Spleen (tissue), 11 donors: ENCODE data around the gene KDM2B. TPM values are rescaled to one million over a fixed set of nuclear protein-coding genes. Genes with fewer than 3 reads are reported as not detected.

Source experiments
- microRNA-seq, 3 donors: library from miRNA; unstranded; fragments of <30 nt; microRNA quantifications; one replicate each; pipeline versions ENCODE4 to v1.1.0, GENCODE V29; 2019 to 2020
- polyA plus RNA-seq, 3 donors: library from polyadenylated mRNA; stranded (reverse); fragments of 200-250 nt; gene quantifications; one replicate each; pipeline ENCODE4 v1.2.1, GENCODE V29; 2013
- small RNA-seq, 4 donors: library from RNA; depleted of rRNA; stranded (forward); fragments of <200 nt; gene quantifications; one replicate each; pipeline ENCODE3, GENCODE V24; 2016
- total RNA-seq, 7 donors: library from RNA; depleted of rRNA in 3 of 7; stranded (reverse); fragments of >200 nt in 3 of 7; fragmentation: NEBNext Ultra II Directional in 4 of 7; extraction: Animal tissue kit (Norgen Biotek cat#: 25700) in 4 of 7; gene quantifications; one replicate each; pipeline versions ENCODE4 v1.1.0 to v1.2.1, GENCODE V29; 2016 to 2021
- donor health status: healthy with polysubstance abuse.
- donor health status: DM: no; HTN: no; CAD: no; lungs with moderate emphysema.
- donor health status: DM: no; HTN: no; CAD: no.
- donor health status: Bipolar disorder and iron deficiency.
- donor health status: healthy.
- donor health status: DM: no; HTN: no; CAD: no.
- donor health status: DM: yes; HTN: yes; CAD: no.

Gene KDM2B
- total and polyA plus RNA-seq, 10 donors: 20.8 to 56.2 (median 40.1) TPM

Small RNA genes within 50 kb of the gene (microRNA-seq; reads per million reads assigned to microRNA genes)
- gene MIR7107: 0 reads per million in 3 donors

Small RNA genes within 50 kb of the gene (small RNA-seq; reads per million reads assigned to genes)
- 0 reads per million in 4 donors for gene RNU6-1004P

Other genes starting within 250 kb of the KDM2B start
- 100 to 1,000 TPM in 6 of 7 donors, 10 to 100 TPM in 1; 97.5 to 162 (median 139) TPM for gene ANAPC5, start 228.6 kb downstream of the KDM2B start, total RNA-seq
- gene ANAPC5, start 228.6 kb downstream of the KDM2B start, polyA plus RNA-seq: 100 to 1,000 TPM; 117 to 185 (median 145) TPM
- 10 to 100 TPM; 47.3 to 62.6 (median 57.5) TPM for gene RNF34, start 180.9 kb downstream of the KDM2B start, total RNA-seq
- 10 to 100 TPM; 20.8 to 31.6 (median 23.3) TPM for gene RNF34, start 180.9 kb downstream of the KDM2B start, polyA plus RNA-seq
- gene ORAI1, start 45.5 kb upstream of the KDM2B start, total RNA-seq: 10 to 100 TPM; 27.7 to 47.5 (median 36.6) TPM
- gene ORAI1, start 45.5 kb upstream of the KDM2B start, polyA plus RNA-seq: 10 to 100 TPM; 12.9 to 32.0 (median 23.9) TPM
- 1 to 10 TPM in 4 of 7 donors, under 1 TPM in 2, not detected in 1; 0.17 to 2.5 (median 1.5) TPM for gene MORN3, start 88.6 kb upstream of the KDM2B start, total RNA-seq
- 1 to 10 TPM in 1 of 3 donors, under 1 TPM in 2; 0.35 to 1.1 (median 0.51) TPM for gene MORN3, start 88.6 kb upstream of the KDM2B start, polyA plus RNA-seq
- gene TMEM120B, start 131.7 kb upstream of the KDM2B start, total RNA-seq: 1 to 10 TPM; 3.5 to 8.9 (median 6.4) TPM
- 1 to 10 TPM; 2.9 to 5.0 (median 3.7) TPM for gene TMEM120B, start 131.7 kb upstream of the KDM2B start, polyA plus RNA-seq
- gene RHOF, start 212.7 kb upstream of the KDM2B start, total RNA-seq: 10 to 100 TPM; 45.2 to 71.7 (median 54.6) TPM
- 10 to 100 TPM; 18.4 to 29.4 (median 20.3) TPM for gene RHOF, start 212.7 kb upstream of the KDM2B start, polyA plus RNA-seq
- 10 to 100 TPM; 19.9 to 37.7 (median 31.8) TPM for gene SETD1B, start 223.0 kb upstream of the KDM2B start, total RNA-seq
- gene SETD1B, start 223.0 kb upstream of the KDM2B start, polyA plus RNA-seq: 10 to 100 TPM in 1 of 3 donors, 1 to 10 TPM in 2; 3.3 to 11.9 (median 5.3) TPM